Hematopoietic multipotent progenitor cell treated with erythropoietin and hydrocortisone succinate and interleukin-3 and kit ligand, for 8 days (in vitro differentiated cells): ENCODE measurements around the gene BLOC1S6.
A peak's percentile ranks its signal among the peaks of the same experiment; 100 is the strongest.

Source experiments
- DNase-seq: peaks from one replicate; pipeline ENCODE4 v3.0.0-alpha.2; 2015

The BLOC1S6 gene, protein sequence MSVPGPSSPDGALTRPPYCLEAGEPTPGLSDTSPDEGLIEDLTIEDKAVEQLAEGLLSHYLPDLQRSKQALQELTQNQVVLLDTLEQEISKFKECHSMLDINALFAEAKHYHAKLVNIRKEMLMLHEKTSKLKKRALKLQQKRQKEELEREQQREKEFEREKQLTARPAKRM

DNA sequence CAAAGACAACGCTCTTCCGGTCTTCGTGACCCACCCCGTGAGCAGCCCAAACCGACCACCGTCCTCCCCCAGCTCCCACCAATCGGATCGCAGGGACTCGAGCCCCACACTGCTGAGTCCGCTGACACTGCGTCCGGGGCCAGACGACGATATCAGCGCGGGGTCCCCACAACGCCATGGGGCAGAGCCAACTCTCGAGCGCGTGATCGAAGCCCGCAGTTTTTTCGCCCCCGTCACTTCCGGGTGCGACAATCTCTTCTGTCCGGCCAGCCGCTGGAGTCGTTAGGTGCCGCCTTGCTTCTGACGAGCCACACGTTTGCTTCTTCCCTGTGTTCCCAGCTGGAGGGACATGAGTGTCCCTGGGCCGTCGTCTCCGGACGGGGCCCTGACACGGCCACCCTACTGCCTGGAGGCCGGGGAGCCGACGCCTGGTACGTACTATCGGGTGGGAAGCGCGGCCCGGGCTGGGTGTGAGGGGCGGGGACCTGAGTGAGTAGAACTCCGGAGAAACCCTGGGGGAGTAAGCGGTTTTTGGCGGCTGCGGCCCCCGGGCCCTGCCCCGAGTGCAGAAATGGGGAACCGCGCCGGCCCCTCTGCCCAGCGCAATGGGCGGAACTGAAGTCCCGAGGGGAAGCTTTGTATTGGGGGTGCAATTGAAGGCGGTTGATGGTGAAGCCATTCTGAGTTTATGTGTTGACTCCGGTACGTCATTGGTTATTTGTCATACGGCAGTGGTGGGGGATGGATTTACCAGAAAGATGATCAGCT is at the start of gene BLOC1S6:
TSS of gene BLOC1S6 (plus strand) at position 285 of the 768 bp plus-strand sequence. CDS start at position 350, 65 bp downstream.
- peak; percentile 96 for DNase-seq

DNA sequence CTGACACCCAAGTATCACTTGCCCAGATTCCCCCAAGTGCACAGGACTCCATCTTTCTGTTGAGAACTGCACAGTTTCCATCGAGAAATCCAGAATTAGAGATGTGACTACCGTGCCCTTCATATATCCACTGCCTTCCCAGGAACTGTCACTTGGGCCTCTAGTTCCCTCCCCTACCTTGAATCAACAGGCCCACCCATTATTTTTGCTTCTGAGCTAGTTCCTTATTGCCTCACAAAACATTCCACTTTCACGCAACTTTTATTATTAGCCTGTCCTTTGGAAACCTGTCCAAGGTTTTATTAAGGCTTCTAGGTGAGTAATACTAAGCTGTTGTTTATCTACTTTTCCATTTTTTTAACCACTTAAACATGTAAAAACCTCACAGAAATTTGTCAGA is 47.5 kb upstream of the BLOC1S6 start:
- no peak for DNase-seq

DNA sequence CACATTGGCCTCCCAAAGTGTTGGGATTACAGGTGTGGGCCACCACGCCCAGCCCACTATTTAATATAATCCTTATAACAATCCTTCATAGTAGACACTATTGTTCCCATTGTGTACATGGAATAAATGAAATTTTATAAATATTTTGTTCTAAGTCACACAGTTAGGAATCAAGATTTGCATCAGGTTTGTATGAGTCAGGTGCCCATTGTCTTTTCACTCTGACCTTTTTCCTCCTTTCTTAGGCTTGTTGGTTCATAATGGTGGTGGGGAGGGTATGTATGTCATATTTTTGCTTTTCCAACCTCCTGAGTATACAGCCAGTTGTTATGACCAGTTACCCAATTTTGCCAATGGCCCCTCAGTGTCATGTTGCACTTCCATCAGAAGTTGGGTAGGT is 46.6 kb upstream of the BLOC1S6 start:
- no peak for DNase-seq

DNA sequence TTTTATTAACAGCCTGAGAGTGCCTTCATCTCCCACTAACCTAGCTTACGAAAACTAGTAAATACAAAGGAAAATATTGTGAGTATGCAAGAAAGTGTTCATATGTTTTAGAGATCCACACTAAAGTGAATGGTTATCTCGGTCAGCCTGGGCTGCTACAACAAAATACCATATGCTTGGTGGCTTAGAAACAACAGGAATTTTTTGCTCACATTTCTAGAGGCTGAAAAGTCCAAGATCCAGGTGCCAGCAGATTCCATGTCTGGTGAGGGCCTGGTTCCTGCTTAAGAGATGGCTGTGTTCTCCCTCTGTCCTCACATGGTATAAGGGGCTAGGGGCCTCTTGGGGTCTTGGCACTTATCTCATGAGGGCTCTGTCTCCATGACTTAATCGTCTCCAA is 44.1 kb upstream of the BLOC1S6 start:
- DNase-seq: no peak

DNA sequence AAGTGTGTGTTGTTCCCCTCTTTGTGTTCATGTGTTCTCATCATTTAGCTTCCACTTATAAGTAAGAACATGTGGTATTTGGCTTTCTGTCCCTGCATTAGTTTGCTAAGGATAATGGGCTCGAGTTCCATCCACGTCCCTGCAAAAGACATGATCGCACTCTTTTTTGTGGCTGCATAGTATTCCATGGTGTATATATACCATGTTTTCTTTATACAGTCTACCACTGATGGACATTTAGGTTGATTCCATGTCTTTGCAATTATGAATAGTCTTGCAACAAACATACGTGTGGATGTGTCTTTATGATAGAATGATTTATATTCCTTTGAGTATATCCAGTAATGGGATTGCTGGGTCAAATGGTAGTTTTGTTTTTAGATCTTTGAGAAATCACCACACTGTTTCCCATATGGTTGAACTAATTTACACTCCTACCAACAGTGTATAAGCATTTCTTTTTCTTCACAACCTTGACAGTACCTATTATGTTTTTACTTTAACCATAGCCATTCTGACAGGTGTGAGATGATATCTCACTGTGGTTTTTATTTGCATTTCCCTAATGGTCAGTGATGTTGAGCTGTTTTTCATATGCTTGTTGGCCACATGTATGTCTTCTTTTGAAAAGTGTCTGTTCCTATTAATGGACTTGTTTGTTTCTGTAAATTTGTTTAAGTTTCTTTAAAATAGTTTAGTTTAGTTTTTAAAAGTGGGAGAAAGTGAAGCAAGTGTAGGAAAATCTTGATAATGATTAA is 42.7 kb upstream of the BLOC1S6 start:
- no peak for DNase-seq

DNA sequence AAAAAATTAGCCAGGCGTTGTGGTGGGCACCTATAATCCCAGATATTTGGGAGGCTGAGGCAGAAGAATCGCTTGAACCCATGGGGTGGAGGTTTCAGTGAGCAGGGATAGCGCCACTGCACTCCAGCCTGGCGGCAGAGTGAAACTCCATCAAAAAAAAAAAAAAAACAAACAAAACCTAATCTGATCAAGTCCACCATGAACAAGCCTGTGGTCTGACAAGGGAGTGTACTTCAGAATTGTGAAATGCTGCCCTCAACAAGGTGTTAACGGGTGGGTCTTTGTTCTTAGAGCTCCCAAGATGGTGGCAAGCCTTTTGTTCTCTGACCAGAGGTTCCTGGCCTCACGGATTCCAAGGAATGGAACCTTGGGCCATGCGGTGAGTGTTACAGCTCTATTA is 40.4 kb upstream of the BLOC1S6 start:
- DNase-seq: no peak

DNA sequence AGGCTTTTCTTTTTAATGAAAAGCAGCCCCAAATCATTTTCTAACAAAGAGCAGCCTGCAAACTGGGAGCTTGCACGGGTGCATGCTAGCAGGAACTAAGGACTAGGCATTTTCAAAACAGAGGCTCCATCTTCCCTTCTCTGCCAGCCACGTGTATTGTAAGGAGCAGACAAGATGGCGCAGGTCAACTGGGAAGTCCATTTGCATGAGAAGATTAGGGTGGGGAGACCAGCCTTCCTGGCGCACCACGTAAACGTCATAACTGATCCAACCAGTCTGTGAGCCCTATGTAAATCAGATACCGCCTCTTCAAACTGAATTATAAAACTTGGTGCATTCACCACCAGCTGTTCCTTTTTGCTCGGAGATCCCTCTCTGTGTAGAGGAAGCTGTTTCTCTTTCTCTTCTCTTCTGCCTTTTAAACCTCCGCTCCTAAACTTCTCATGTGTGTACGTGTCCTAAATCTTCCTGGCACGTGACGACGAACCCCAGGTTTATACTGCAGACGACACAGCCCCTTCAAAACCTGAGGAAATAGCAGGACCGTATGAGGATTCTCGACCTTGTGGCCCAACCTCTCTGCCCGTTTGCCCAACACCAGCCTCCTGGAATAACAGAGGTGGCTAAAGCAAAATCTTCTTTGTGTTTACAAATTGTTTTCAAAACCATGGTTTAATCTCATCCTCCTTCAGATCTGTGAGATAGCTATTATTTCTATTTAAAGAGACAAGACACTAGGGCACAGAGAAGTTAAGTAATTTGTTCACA is 38.2 kb upstream of the BLOC1S6 start:
- DNase-seq: no peak

DNA sequence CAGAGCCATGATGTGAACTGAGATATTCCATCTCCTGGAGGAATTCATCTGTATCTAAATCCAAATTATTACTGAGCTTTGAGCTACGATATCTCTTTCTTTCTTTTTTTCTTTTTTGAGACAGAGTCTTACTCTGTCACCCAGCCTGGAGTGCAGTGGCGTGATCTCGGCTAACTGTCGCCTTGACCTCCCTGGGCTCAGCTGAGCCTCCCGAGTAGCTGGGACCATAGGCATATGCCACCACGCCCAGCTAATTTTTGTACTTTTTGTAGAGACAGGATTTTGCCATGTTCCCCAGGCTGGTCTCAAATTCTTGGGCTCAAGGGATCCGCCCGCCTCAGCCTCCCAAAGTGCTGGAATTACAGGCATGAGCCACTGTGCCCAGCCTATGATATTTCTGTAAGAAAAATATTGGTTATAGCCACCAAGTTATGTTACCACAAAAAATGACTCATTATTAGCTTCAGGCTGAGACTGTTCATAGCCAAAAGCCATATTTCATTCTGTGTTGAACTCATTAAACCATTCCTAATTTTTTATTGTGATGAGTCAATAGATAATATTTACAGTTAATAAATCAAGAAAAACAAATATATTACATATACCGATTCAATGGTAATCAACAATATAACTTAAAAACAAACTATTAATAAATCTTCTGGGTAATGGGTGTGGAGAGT is 37.5 kb upstream of the BLOC1S6 start:
- no peak for DNase-seq

DNA sequence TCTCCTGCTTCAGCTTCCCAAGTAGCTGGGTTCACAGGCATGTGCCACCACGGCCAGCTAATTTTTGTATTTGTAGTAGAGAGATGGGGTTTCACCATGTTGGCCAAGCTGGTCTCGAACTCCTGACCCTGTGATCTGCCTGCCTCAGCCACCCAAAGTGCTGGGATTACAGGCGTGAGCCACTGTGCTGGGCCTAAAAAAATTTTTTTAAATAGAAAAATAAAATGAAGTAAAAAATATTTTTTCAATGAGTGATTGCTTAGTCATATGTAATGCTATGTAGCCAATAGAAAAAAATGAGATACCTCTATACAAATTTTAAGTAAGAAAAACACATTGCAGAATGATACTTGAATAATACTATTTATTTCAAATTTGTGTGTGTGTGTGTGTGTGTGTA is 36.7 kb upstream of the BLOC1S6 start:
- DNase-seq: no peak

DNA sequence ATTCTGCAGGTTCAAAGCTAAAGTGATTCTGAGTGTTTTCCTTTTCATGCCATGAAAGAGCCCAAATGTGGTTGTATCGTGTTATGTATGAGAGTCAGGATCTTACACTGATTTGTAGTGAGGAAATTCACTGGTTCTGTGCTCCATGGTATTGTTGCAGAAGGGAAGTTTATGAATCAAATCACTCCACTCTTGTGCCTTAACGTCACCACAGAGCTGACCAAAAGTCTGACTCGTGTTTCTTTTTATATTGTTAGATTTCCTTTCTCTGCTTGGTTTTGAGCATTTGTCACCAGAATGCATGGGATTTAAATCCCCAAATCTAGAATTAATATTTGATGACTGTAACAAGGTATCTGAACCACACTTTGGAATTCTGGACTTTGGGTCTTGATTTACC is 35.5 kb upstream of the BLOC1S6 start:
- DNase-seq: no peak

DNA sequence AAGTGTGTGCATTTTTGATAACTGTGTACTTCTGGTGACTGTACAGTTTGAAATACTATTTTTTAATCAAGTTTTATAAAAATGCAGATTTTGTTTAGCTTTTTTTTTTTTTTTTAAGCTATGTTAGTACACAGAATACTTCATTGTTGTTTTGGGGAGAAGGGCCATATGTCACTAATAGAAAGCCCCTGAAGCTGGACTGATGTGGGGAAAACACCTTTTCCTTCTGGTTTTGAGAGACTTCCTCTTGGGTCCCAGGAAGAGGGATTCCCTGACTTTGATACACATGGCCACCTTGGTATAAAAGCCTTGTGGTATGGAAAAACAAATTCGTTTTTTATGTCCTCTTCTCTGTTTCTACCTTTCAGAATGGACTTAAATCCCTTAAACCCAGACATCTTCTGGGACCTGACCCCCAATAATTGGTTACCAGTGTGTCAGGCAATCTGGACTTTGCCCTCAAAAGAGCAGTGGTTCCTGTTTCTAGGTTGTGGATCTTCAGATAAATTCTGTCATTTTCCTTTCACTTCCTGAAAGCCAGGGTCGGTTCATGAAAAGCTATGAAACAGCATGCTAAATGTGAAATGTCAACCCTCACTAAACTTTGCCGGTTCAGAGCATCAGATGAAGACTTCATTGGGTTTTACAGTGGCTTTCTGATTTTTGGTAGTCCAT is 31.1 kb upstream of the BLOC1S6 start:
- DNase-seq: no peak

DNA sequence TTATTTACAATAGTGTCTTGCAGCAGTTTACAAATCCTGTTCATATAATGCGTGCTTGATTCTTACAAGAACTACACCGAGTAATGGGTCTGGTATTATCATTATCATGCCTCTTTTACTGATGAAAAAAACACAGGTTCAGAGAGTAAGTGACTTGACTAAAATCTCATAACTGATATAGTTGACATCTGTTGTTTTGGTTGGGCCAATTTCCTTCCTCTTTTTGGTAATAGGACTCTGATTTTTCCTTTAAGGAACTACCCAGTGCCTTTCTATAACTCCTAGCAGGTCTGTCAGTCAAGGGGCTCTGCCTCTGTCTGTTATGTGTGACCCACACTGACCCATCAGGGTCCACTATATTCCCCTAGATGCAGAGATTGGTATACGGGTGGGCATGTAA is 14.6 kb upstream of the BLOC1S6 start:
- DNase-seq: no peak

DNA sequence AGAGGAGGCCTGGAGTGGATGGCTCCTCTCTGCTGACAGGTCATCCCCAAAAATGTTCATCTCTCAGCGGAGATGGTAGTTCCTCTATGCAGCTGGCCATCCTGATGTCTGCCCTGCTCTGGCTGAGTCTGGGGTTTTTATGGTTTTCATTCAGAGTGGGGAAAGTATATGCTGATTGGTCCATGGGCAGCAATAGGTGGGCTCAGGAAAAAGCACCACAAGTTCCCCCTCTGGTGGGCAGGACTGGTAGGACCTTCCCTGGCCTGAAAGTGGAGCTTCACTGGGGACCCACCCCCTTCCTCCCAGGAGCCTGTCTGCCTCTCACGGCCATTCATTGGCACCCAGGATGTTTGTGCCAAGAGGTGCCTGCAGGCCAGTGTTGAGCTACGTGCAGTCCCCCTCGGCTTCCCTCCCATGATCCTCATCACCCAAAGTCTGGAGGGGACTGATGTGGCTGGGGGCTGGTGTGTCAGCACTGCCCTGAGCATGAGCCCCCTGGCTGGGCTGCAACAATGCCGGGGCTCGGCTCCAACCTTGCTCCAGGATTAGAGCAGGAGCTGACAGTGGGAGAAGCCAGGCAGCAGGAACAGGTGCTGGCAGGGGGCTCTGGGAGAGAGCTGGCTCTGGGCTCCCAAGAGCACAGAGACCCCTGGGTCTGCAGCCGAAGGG is 13.1 kb upstream of the BLOC1S6 start:
- DNase-seq: no peak

DNA sequence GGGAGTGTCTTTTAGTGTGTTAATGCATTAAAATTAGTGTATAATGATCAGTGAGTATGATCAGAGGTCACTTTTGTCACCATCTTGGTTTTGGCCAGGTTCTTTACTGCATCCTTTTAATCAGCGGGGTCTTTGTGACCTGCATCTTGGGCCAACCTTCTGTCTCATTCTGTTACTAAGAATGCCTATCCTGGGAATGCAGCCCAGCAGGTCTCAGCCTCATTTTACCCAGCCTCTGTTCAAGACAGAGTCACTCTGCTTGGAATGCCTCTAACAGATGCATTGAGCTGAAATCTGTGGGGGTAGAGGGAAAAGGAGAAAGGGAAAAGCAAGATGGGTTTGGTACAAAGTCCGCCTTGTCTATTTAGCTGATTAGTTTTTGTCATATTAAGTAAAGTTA is 5.3 kb upstream of the BLOC1S6 start:
- no peak for DNase-seq

DNA sequence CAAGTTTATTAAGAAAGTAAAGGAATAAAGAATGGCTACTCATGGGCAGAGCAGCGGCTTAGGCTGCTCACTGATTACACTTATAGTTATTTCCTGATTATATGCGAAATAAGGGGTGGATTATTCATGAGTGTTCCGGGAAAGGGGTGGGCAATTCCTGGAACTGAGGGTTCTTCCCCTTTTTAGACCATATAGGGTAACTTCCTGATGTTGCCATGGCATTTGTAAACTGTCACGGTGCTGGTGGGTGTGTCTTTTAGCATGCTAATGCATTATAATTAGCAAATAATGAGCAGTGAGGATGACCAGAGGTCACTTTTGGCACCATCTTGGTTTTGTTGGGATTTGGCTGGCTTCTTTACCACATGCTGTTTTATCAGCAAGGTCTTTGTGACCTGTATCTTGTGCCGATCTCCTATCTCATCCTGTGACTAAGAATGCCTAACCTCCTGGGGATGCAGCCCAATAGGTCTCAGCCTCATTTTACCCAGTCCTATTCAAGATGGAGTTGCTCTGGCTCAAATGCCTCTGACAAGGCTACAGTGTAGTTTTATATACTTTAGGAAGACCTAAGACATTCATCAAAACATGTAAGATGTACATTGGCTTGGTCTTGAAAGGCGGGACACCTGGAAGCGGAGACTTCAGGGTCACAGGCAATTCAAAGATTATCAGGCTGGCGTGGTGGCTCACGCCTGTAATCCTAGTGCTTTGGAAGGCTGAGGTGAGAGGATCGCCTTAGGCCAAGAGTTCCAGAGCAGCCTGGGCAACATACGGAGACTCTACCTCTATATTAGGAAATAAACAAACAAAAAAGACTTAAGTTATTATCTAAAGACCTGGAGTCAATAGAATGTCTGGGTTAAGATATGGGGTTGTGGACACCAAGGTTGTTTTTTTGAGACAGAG is 3.2 kb upstream of the BLOC1S6 start:
- peak; percentile 46 for DNase-seq

DNA sequence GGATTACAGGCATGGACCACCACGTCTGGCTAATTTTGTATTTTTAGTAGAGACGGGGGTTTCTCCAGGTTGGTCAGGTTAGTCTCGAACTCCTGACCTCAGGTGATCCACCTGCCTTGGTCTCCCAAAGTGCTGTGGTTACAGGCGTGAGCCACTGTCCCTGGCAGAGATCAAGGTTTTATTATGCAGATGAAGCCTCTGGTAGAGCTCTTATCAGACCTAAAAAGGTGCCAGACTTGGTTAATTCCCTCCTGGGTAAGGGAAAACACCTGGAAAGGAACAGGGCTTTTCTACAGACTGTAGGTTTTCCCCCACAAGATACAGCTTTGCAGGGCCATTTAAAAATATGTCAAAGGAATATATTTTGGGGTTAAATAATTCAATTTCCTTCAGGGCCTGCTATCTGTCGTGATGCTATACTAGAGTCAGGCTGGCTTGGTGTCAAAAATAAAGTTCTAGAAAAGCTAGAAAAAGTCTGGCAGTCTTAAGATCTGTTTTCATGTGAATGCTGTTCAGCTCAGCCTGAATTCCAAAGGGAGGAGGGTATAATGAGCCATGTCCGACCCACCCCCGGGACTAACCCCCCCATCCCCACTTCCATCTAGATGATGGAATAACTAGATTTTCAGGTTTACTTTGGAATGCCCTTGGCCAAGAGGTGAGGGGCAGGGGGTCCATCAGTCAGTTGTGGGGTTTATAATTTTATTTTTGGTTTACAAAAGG is 1.9 kb upstream of the BLOC1S6 start:
- DNase-seq: no peak

DNA sequence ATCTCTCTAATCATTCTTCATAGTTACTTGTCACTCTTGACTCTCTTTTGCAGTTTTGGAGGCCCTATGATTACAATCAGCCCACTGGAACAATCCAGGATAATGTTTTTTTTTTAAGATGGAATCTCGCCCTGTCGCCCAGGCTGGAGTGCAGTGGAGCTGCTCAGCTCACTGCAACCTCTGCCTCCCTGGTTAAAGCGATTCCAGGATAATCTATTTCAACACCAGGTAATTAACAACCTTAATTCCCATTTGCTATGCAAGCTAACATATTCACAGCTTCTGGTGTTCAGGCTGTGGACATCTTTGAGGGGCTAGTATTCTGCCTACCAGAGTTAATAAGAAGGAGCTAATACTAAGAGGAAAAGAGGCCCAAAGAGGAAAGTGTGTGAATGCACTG is 1.1 kb upstream of the BLOC1S6 start:
- no peak for DNase-seq

DNA sequence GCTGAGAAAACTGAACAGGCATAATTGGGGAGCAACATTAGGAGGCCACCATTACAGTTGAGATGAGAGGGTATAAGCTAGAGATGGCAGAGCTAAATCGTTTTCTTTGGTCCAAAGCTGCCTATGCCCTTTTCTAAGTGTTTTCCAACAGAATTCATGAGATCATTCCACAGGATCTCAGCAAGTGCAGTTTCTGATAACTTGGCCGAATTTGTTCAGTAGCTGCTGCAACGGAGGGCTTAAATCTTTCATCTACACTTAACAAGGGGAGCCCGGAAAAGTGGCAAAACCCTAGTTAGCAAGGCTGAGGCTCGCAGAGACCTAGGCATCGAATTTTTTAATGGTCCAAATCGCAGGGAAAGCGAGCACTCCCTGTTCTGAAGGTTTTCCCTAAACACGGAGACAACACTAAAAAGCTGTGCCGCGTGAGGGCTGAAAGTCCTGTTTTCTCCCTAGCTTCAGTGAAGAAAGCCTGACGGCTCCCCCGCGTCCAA is 531 bp upstream of the BLOC1S6 start:
- no peak for DNase-seq

DNA sequence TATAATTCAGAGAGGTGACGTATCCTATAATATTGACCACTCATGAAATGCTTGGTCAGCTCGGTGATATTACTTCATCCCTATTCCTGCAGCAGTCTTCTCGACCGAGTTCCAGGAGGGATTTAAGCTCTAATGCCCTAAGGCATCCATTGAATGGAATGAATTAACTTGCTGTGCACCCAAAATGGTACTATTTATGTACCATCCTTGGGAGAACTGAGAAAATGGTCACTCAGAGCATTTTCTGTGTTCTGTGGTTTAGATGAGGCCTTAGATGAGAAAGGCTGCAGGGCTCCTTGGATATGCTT is 638 bp downstream of the BLOC1S6 start:
- DNase-seq: no peak
